ENCODE results near the gene SIGLEC10. TPM values are rescaled to one million over a fixed set of nuclear protein-coding genes. Genes with fewer than 3 reads are reported as not detected.

The SIGLEC10 gene
- total and polyA plus RNA-seq, 2 donors = 0.85 to 10.6 TPM

Small RNA genes within 50 kb of the gene (small RNA-seq; reads per million reads assigned to genes)
- not detected for gene AC020914.5

Other genes starting within 250 kb of the SIGLEC10 start
- 4.7 TPM for gene CD33, start 192.6 kb downstream of the SIGLEC10 start, total RNA-seq
- gene CD33, start 192.6 kb downstream of the SIGLEC10 start, polyA plus RNA-seq = 5.6 TPM
- not detected for gene SIGLECL1, start 166.6 kb downstream of the SIGLEC10 start, total RNA-seq
- gene SIGLECL1, start 166.6 kb downstream of the SIGLEC10 start, polyA plus RNA-seq = not detected
- 0.21 TPM for gene IGLON5, start 106.0 kb downstream of the SIGLEC10 start, total RNA-seq
- 0.25 TPM for gene IGLON5, start 106.0 kb downstream of the SIGLEC10 start, polyA plus RNA-seq
- 0.74 TPM for gene VSIG10L, start 75.5 kb downstream of the SIGLEC10 start, total RNA-seq
- 3.7 TPM for gene VSIG10L, start 75.5 kb downstream of the SIGLEC10 start, polyA plus RNA-seq
- gene ETFB, start 51.3 kb downstream of the SIGLEC10 start, total RNA-seq = 25.1 TPM
- 121 TPM for gene ETFB, start 51.3 kb downstream of the SIGLEC10 start, polyA plus RNA-seq
- not detected for gene CLDND2, start 48.6 kb downstream of the SIGLEC10 start, total RNA-seq
- gene CLDND2, start 48.6 kb downstream of the SIGLEC10 start, polyA plus RNA-seq = 0.85 TPM
- 1.3 TPM for gene NKG7, start 45.0 kb downstream of the SIGLEC10 start, total RNA-seq
- 5.1 TPM for gene NKG7, start 45.0 kb downstream of the SIGLEC10 start, polyA plus RNA-seq
- gene LIM2, start 29.7 kb downstream of the SIGLEC10 start, total RNA-seq = not detected
- not detected for gene LIM2, start 29.7 kb downstream of the SIGLEC10 start, polyA plus RNA-seq
- not detected for gene C19orf84, start 27.1 kb downstream of the SIGLEC10 start, total RNA-seq
- gene C19orf84, start 27.1 kb downstream of the SIGLEC10 start, polyA plus RNA-seq = not detected
- 0.90 TPM for gene SIGLEC8, start 40.8 kb upstream of the SIGLEC10 start, total RNA-seq
- gene SIGLEC8, start 40.8 kb upstream of the SIGLEC10 start, polyA plus RNA-seq = 0.61 TPM
- gene CEACAM18, start 60.9 kb upstream of the SIGLEC10 start, total RNA-seq = not detected
- gene CEACAM18, start 60.9 kb upstream of the SIGLEC10 start, polyA plus RNA-seq = not detected
- 0.11 TPM for gene SIGLEC12, start 84.2 kb upstream of the SIGLEC10 start, total RNA-seq
- 0.37 TPM for gene SIGLEC12, start 84.2 kb upstream of the SIGLEC10 start, polyA plus RNA-seq
- 4.0 TPM for gene SIGLEC6, start 114.0 kb upstream of the SIGLEC10 start, total RNA-seq
- 1.4 TPM for gene SIGLEC6, start 114.0 kb upstream of the SIGLEC10 start, polyA plus RNA-seq
- gene ZNF175, start 153.6 kb upstream of the SIGLEC10 start, total RNA-seq = 10.2 TPM
- 4.9 TPM for gene ZNF175, start 153.6 kb upstream of the SIGLEC10 start, polyA plus RNA-seq
- 0.32 TPM for gene SIGLEC5, start 212.8 kb upstream of the SIGLEC10 start, total RNA-seq
- gene SIGLEC5, start 212.8 kb upstream of the SIGLEC10 start, polyA plus RNA-seq = 0.47 TPM
- 1.2 TPM for gene SIGLEC14, start 229.2 kb upstream of the SIGLEC10 start, total RNA-seq
- gene SIGLEC14, start 229.2 kb upstream of the SIGLEC10 start, polyA plus RNA-seq = 4.4 TPM

All from urinary bladder (tissue), 2 donors.